GM23338 (cell line): ENCODE results near the gene ATP7A. TPM values are rescaled to one million over a fixed set of nuclear protein-coding genes. Genes with fewer than 3 reads are reported as not detected.
"Not testable (repeated sequence)": the region's sequence is repeated elsewhere in the genome, so short reads cannot be mapped to it uniquely, and the experiment has no call there.

Experiments
- ATAC-seq: fragments of 200-7000 bp; cut with Tn5 transposase; 3 replicates; pipeline ENCODE4 v1.9.1; 2020
- DNase-seq: peaks from one replicate; pipeline ENCODE4 v3.0.0-alpha.2; 2015; ENCODE audit warnings: low spot score
- H2AFZ ChIP-seq: fragments of 200-600 bp; sonication (generic); 2 replicates; pipeline ENCODE4 v1.8.0; 2016; ENCODE audit warnings: antibody characterized with exemption, mild to moderate bottlenecking, moderate library complexity
- H3F3A ChIP-seq: fragments of 200-600 bp; sonication (generic); replicated peaks from 2 replicates; pipeline ENCODE4 v1.8.0; 2017; ENCODE audit warnings: antibody characterized with exemption, mixed run types, low read depth
- H3K27ac ChIP-seq: fragments of 200-600 bp; sonication (generic); 2 replicates; pipeline ENCODE4 v1.6.1; 2016; ENCODE audit warnings: low read depth
- H3K27me3 ChIP-seq: fragments of 200-600 bp; sonication (generic); 2 replicates; pipeline ENCODE4 v1.8.0; 2016; ENCODE audit warnings: mild to moderate bottlenecking, mixed run types, moderate library complexity; ENCODE audit not compliant: insufficient read depth
- H3K36me3 ChIP-seq: fragments of 200-600 bp; sonication (generic); 2 replicates; pipeline ENCODE4 v1.8.0; 2016; ENCODE audit warnings: mild to moderate bottlenecking; ENCODE audit not compliant: insufficient read depth
- H3K4me1 ChIP-seq: fragments of 200-600 bp; sonication (generic); 2 replicates; pipeline ENCODE4 v1.8.0; 2016; ENCODE audit warnings: mild to moderate bottlenecking, moderate library complexity; ENCODE audit not compliant: insufficient read depth
- H3K4me2 ChIP-seq: fragments of 200-600 bp; sonication (generic); 2 replicates; pipeline ENCODE4 v1.7.1; 2017; ENCODE audit warnings: mixed run types
- H3K4me3 ChIP-seq: fragments of 200-600 bp; sonication (generic); 2 replicates; pipeline ENCODE4 v1.6.1; 2016; ENCODE audit warnings: mixed run types
- H3K79me2 ChIP-seq: fragments of 200-600 bp; sonication (generic); replicated peaks from 2 replicates; pipeline ENCODE4 v1.8.0; 2017; ENCODE audit warnings: mild to moderate bottlenecking; ENCODE audit not compliant: insufficient read depth
- H3K9me2 ChIP-seq: fragments of 200-600 bp; sonication (generic); 2 replicates; pipeline ENCODE4 v1.8.0; 2017; ENCODE audit not compliant: insufficient read depth
- H4K20me1 ChIP-seq: fragments of 200-600 bp; sonication (generic); replicated peaks from 2 replicates; pipeline ENCODE4 v1.8.0; 2017; ENCODE audit warnings: mild to moderate bottlenecking; ENCODE audit not compliant: insufficient read depth
- H3K27ac Mint-ChIP-seq: 2 replicates; pipeline ENCODE4 v1.8.0; 2020; ENCODE audit warnings: inconsistent platforms, mild to moderate bottlenecking, moderate library complexity, mixed read lengths
- H3K27me3 Mint-ChIP-seq: 3 replicates; pipeline ENCODE4 v1.8.0; 2022; ENCODE audit warnings: low read depth, mild to moderate bottlenecking, moderate library complexity, mixed read lengths, inconsistent platforms; ENCODE audit not compliant: insufficient read depth, poor library complexity
- H3K36me3 Mint-ChIP-seq: 3 replicates; pipeline ENCODE4 v1.8.0; 2021; ENCODE audit warnings: low read depth, mild to moderate bottlenecking, inconsistent platforms, moderate library complexity, mixed read lengths
- H3K4me1 Mint-ChIP-seq: 3 replicates; pipeline ENCODE4 v1.8.0; 2020; ENCODE audit warnings: mild to moderate bottlenecking, inconsistent platforms, mixed read lengths
- H3K4me3 Mint-ChIP-seq: 3 replicates; pipeline ENCODE4 v1.8.0; 2021; ENCODE audit warnings: moderate library complexity, mild to moderate bottlenecking, inconsistent platforms, mixed read lengths
- H3K9me3 Mint-ChIP-seq: 3 replicates; pipeline ENCODE4 v1.8.0; 2020; ENCODE audit warnings: moderate library complexity, mild to moderate bottlenecking, inconsistent platforms, mixed read lengths
- CREB1 ChIP-seq: fragments of 250-450 bp; sonication (Bioruptor Pico); IDR thresholded peaks from 2 replicates; pipeline ENCODE4 v1.5.0; 2020; ENCODE audit warnings: low read depth, mild to moderate bottlenecking, moderate library complexity
- EZH2 ChIP-seq: fragments of 200-600 bp; sonication (generic); IDR thresholded peaks from one replicate; pipeline ENCODE4 v1.8.0; 2017; ENCODE audit warnings: antibody characterized with exemption, mild to moderate bottlenecking, low read depth; ENCODE audit not compliant: unreplicated experiment
- EZH2phosphoT487 ChIP-seq: fragments of 200-600 bp; sonication (generic); IDR thresholded peaks from one replicate; pipeline ENCODE4 v1.8.1; 2018; ENCODE audit warnings: antibody characterized with exemption; ENCODE audit not compliant: unreplicated experiment
- JUNB ChIP-seq: IDR thresholded peaks from one replicate; pipeline ENCODE4 v1.6.1; 2016; ENCODE audit warnings: antibody characterized with exemption; ENCODE audit not compliant: unreplicated experiment
- NANOG ChIP-seq: IDR thresholded peaks from 2 replicates; pipeline ENCODE4 v1.6.1; 2016; ENCODE audit warnings: antibody characterized with exemption, borderline replicate concordance
- POLR2AphosphoS5 ChIP-seq: IDR thresholded peaks from 2 replicates; pipeline ENCODE4 v1.6.1; 2016; ENCODE audit warnings: antibody characterized with exemption, low read depth
- STAT1 ChIP-seq: IDR thresholded peaks from one replicate; pipeline ENCODE4 v1.6.1; 2016; ENCODE audit warnings: antibody characterized with exemption; ENCODE audit not compliant: unreplicated experiment
- ZNF114 ChIP-seq: fragments of 250-450 bp; sonication (Bioruptor Pico); IDR thresholded peaks from 2 replicates; pipeline ENCODE4 v1.5.0; 2020; ENCODE audit warnings: mild to moderate bottlenecking, moderate library complexity
- ZNF331 ChIP-seq: fragments of 250-450 bp; sonication (Bioruptor Pico); IDR thresholded peaks from 2 replicates; pipeline ENCODE4 v1.5.0; 2020; ENCODE audit warnings: low read depth, mild to moderate bottlenecking, moderate library complexity
- polyA plus RNA-seq: library from polyadenylated mRNA; unstranded; fragments of >200 nt; fragmentation: Nextera tagmentation; extraction: Ambion mirVana; gene quantifications from 2 replicates; pipeline ENCODE4 v1.2.1, GENCODE V29; 2016
- total RNA-seq: library from RNA; depleted of rRNA; stranded (reverse); fragments of >200 nt; shearing (Covaris generic); gene quantifications from 2 replicates; pipeline ENCODE4 v1.2.3, GENCODE V29; 2014
- TF ChIP-seq, protein P1 (sequence below), 2 experiments: fragments of 200-600 bp in 1 of 2; sonication (generic) in 1 of 2; conservative IDR thresholded peaks; 2 replicates each; pipeline versions ENCODE4 v1.5.1 to v1.6.1; 2016 to 2017; ENCODE audit warnings: antibody characterized with exemption in 2 of 2, low read depth in 2 of 2, mild to moderate bottlenecking in 2 of 2, moderate library complexity in 1 of 2
- TF ChIP-seq, protein P2 (sequence below): fragments of 250-450 bp; sonication (Bioruptor Pico); IDR thresholded peaks from 2 replicates; pipeline ENCODE4 v1.5.0; 2020; ENCODE audit warnings: mild to moderate bottlenecking, moderate library complexity
- TF ChIP-seq, protein P3 (sequence below): IDR thresholded peaks from 2 replicates; pipeline ENCODE4 v1.6.1; 2016; ENCODE audit warnings: antibody characterized with exemption

The ATP7A gene
- total and polyA plus RNA-seq, 2 experiments from 2014 or later = 2.2 to 3.1 TPM

DNA sequence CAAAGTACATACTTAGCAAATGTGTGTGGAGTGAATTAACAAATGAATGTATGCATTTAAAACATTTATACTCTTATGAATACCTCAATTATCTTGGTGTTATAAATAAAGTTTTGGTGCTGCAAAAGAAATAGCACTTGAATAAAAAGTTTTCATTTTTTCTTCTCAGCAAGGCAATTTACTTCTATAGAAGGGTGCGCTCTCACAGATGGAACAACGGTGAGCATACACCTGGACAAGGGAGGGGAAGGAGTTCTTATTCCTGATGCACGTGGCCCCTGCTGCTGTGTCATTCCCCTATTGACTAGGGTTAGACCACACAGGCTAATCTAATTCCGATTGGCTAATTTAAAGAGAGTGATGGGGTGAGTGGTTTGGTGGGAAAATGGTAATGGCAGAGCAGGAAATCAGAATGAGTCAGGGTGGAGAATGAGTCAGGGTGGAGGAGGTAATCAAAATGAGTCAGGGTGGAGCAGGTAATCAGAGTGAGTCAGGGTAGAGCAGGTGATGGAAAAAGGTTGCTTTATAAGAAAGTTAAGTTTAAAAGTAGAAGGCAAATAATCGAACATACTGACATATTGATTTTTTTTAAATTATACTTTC lies 165.4 kb downstream of the ATP7A start:
- DNase-seq (no peak), ATAC-seq (no peak)
- Histone ChIP-seq H3K4me2 (no peak overlapping the region), H3K27me3 (no peaks in the 10 kb centered on the region), H3K9me2 (no peaks in the 10 kb centered on the region), H3K36me3 (no peaks in the 10 kb centered on the region), H4K20me1 (no peaks in the 10 kb centered on the region), H3K27ac (no peak overlapping the region), H3K4me1 (no peaks in the 10 kb centered on the region), H3F3A (no peaks in the 10 kb centered on the region), H2AFZ (no peak overlapping the region), H3K79me2 (no peaks in the 10 kb centered on the region), H3K4me3 (no peak overlapping the region)
- Mint-ChIP-seq H3K36me3 (peaks cover 7% of the 10 kb centered on the region), H3K9me3 (peaks cover 21% of the 10 kb centered on the region), H3K27ac (no peak overlapping the region), H3K4me3 (no peak overlapping the region; the same call in 2 of the 3 replicates), H3K27me3 (peaks cover 3% of the 10 kb centered on the region), H3K4me1 (no peaks in the 10 kb centered on the region)
- TF ChIP-seq, protein P1, sequence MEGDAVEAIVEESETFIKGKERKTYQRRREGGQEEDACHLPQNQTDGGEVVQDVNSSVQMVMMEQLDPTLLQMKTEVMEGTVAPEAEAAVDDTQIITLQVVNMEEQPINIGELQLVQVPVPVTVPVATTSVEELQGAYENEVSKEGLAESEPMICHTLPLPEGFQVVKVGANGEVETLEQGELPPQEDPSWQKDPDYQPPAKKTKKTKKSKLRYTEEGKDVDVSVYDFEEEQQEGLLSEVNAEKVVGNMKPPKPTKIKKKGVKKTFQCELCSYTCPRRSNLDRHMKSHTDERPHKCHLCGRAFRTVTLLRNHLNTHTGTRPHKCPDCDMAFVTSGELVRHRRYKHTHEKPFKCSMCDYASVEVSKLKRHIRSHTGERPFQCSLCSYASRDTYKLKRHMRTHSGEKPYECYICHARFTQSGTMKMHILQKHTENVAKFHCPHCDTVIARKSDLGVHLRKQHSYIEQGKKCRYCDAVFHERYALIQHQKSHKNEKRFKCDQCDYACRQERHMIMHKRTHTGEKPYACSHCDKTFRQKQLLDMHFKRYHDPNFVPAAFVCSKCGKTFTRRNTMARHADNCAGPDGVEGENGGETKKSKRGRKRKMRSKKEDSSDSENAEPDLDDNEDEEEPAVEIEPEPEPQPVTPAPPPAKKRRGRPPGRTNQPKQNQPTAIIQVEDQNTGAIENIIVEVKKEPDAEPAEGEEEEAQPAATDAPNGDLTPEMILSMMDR (conservative IDR thresholded peaks at IDR 0.05; ENCODE audit: low read depth in 2 of 2) = no peak
- TF ChIP-seq CREB1 (no peak), STAT1 (no peak), EZH2 (no peak), ZNF114 (CRISPR knock-in tag) (no peak), NANOG (no peak), ZNF331 (no peak), JUNB (no peak), POLR2AphosphoS5 (no peak), EZH2phosphoT487 (no peak)
- TF ChIP-seq, protein P2, sequence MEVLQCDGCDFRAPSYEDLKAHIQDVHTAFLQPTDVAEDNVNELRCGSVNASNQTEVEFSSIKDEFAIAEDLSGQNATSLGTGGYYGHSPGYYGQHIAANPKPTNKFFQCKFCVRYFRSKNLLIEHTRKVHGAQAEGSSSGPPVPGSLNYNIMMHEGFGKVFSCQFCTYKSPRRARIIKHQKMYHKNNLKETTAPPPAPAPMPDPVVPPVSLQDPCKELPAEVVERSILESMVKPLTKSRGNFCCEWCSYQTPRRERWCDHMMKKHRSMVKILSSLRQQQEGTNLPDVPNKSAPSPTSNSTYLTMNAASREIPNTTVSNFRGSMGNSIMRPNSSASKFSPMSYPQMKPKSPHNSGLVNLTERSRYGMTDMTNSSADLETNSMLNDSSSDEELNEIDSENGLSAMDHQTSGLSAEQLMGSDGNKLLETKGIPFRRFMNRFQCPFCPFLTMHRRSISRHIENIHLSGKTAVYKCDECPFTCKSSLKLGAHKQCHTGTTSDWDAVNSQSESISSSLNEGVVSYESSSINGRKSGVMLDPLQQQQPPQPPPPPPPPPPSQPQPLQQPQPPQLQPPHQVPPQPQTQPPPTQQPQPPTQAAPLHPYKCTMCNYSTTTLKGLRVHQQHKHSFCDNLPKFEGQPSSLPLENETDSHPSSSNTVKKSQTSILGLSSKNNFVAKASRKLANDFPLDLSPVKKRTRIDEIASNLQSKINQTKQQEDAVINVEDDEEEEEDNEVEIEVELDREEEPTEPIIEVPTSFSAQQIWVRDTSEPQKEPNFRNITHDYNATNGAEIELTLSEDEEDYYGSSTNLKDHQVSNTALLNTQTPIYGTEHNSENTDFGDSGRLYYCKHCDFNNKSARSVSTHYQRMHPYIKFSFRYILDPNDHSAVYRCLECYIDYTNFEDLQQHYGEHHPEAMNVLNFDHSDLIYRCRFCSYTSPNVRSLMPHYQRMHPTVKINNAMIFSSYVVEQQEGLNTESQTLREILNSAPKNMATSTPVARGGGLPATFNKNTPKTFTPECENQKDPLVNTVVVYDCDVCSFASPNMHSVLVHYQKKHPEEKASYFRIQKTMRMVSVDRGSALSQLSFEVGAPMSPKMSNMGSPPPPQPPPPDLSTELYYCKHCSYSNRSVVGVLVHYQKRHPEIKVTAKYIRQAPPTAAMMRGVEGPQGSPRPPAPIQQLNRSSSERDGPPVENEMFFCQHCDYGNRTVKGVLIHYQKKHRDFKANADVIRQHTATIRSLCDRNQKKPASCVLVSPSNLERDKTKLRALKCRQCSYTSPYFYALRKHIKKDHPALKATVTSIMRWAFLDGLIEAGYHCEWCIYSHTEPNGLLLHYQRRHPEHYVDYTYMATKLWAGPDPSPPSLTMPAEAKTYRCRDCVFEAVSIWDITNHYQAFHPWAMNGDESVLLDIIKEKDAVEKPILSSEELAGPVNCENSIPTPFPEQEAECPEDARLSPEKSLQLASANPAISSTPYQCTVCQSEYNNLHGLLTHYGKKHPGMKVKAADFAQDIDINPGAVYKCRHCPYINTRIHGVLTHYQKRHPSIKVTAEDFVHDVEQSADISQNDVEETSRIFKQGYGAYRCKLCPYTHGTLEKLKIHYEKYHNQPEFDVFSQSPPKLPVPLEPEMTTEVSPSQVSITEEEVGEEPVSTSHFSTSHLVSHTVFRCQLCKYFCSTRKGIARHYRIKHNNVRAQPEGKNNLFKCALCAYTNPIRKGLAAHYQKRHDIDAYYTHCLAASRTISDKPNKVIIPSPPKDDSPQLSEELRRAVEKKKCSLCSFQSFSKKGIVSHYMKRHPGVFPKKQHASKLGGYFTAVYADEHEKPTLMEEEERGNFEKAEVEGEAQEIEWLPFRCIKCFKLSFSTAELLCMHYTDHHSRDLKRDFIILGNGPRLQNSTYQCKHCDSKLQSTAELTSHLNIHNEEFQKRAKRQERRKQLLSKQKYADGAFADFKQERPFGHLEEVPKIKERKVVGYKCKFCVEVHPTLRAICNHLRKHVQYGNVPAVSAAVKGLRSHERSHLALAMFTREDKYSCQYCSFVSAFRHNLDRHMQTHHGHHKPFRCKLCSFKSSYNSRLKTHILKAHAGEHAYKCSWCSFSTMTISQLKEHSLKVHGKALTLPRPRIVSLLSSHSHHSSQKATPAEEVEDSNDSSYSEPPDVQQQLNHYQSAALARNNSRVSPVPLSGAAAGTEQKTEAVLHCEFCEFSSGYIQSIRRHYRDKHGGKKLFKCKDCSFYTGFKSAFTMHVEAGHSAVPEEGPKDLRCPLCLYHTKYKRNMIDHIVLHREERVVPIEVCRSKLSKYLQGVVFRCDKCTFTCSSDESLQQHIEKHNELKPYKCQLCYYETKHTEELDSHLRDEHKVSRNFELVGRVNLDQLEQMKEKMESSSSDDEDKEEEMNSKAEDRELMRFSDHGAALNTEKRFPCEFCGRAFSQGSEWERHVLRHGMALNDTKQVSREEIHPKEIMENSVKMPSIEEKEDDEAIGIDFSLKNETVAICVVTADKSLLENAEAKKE (CRISPR knock-in tag) = no peak
- TF ChIP-seq, protein P3, sequence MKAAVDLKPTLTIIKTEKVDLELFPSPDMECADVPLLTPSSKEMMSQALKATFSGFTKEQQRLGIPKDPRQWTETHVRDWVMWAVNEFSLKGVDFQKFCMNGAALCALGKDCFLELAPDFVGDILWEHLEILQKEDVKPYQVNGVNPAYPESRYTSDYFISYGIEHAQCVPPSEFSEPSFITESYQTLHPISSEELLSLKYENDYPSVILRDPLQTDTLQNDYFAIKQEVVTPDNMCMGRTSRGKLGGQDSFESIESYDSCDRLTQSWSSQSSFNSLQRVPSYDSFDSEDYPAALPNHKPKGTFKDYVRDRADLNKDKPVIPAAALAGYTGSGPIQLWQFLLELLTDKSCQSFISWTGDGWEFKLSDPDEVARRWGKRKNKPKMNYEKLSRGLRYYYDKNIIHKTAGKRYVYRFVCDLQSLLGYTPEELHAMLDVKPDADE = no peak

DNA sequence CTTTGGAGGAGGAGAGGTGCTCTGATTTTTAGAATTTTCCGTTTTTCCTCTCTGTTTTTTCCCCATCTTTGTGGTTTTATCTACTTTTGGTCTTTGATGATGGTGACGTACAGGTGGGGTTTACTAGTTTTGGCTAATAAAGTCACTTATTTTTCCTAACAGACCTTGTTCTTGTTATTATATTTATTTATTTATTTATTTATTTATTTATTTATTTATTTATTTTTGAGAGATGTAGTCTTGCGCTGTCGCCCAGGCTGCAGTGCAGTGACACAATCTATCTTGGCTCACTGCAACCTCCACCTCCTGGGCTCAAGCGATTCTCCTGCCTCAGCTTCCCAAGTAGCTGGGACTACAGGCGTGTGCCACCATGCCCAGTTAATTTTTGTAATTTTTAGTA lies 170.9 kb downstream of the ATP7A start:
- not testable (repeated sequence) for H3K27ac Mint-ChIP-seq, H3K27me3 ChIP-seq, H4K20me1 ChIP-seq, H3K36me3 Mint-ChIP-seq, H3K27ac ChIP-seq, ATAC-seq, H3K4me1 ChIP-seq, H3K9me3 Mint-ChIP-seq, H3K4me3 Mint-ChIP-seq, H3K27me3 Mint-ChIP-seq, H3F3A ChIP-seq, H3K9me2 ChIP-seq, H3K4me2 ChIP-seq, DNase-seq, H2AFZ ChIP-seq, H3K36me3 ChIP-seq, H3K4me3 ChIP-seq, H3K79me2 ChIP-seq, H3K4me1 Mint-ChIP-seq
